GM12878 (cell line): Measurements from ENCODE around the gene KLHL3. TPM values are rescaled to one million over a fixed set of nuclear protein-coding genes. Genes with fewer than 3 reads are reported as not detected.

Source experiments
- ATAC-seq: fragments of 200-7000 bp; cut with Tn5 transposase; 3 replicates; pipeline ENCODE4 v1.9.1; 2020; ENCODE audit warnings: mild to moderate bottlenecking, moderate library complexity
- BruUV-seq: library from RNA; stranded (reverse); fragments of 400-500 nt; replicated peaks from 2 replicates; lab custom pipeline; 2021; lab: Mats Ljungman, UMichigan
- CTCF ChIA-PET: fragments of 300-600 bp; sonication (Branson Sonifier 250); formaldehyde crosslinking; extraction: SDS; loops from one replicate; lab custom pipeline; 2021; ENCODE audit warnings: inconsistent platforms; lab: Yijun Ruan, JAX
- POLR2A ChIA-PET: fragments of 350-600 bp; formaldehyde crosslinking; extraction: SDS; loops from one replicate; lab custom pipeline; 2021; ENCODE audit warnings: inconsistent platforms; lab: Charles Lee
- RAD21 ChIA-PET: fragments of 300-600 bp; sonication (Branson Sonifier 250); formaldehyde crosslinking; loops from one replicate; lab custom pipeline; 2023; ENCODE audit warnings: antibody characterized with exemption; ENCODE audit not compliant: unreplicated experiment; lab: Charles Lee
- SMC1A ChIA-PET: fragments of 300-600 bp; sonication (Branson Sonifier 250); formaldehyde crosslinking; loops from one replicate; lab custom pipeline; 2023; ENCODE audit not compliant: unreplicated experiment, uncharacterized antibody; lab: Charles Lee
- DNase-seq: peaks from one replicate; pipeline ENCODE4 v3.0.0-alpha.2; 2011; ENCODE audit warnings: low read depth, low spot score
- FAIRE-seq: peaks from 3 replicates; lab custom pipeline; 2011; peaks lifted over from hg19 to GRCh38; lab: Jason Lieb, UNC
- H2AFZ ChIP-seq: 2 replicates; pipeline ENCODE4 v1.6.0; 2011; ENCODE audit warnings: low read depth, low read length, control low read depth; ENCODE audit not compliant: control insufficient read depth
- H3K27ac ChIP-seq: 2 replicates; pipeline ENCODE4 v1.5.1; 2011; ENCODE audit warnings: control low read depth; ENCODE audit not compliant: control insufficient read depth, insufficient read depth
- H3K27me3 ChIP-seq, 2 experiments: replicated peaks in 1 of 2; 2 replicates each; pipeline versions ENCODE4 v1.6.0 to v1.6.1; 2011; ENCODE audit warnings: low read length in 1 of 2; ENCODE audit not compliant: control insufficient read depth in 2 of 2, insufficient read depth in 2 of 2
- H3K36me3 ChIP-seq, 2 experiments: 2 replicates each; pipeline ENCODE4 v1.5.1; 2011; ENCODE audit warnings: low read length in 1 of 2; ENCODE audit not compliant: control insufficient read depth in 2 of 2, insufficient read depth in 2 of 2
- H3K4me1 ChIP-seq: 2 replicates; pipeline ENCODE4 v1.6.1; 2011; ENCODE audit warnings: mild to moderate bottlenecking, low read length, moderate library complexity, mixed read lengths; ENCODE audit not compliant: control insufficient read depth, insufficient read depth
- H3K4me2 ChIP-seq: 2 replicates; pipeline ENCODE4 v1.6.0; 2011; ENCODE audit warnings: control low read depth; ENCODE audit not compliant: control insufficient read depth, insufficient read depth
- H3K4me3 ChIP-seq: fragments of 200-600 bp; sonication (generic); 2 replicates; pipeline ENCODE4 v1.5.1; 2016
- H3K79me2 ChIP-seq: 2 replicates; pipeline ENCODE4 v1.6.0; 2011; ENCODE audit warnings: low read length; ENCODE audit not compliant: control insufficient read depth, insufficient read depth
- H3K9ac ChIP-seq: 2 replicates; pipeline ENCODE4 v1.8.0; 2011; ENCODE audit warnings: low read length, control low read depth, mixed read lengths; ENCODE audit not compliant: control insufficient read depth, insufficient read depth
- H3K9me3 ChIP-seq: replicated peaks from 3 replicates; pipeline ENCODE4 v1.5.1; 2011; ENCODE audit warnings: mild to moderate bottlenecking, low read length; ENCODE audit not compliant: control insufficient read depth, insufficient read depth
- H4K20me1 ChIP-seq: 2 replicates; pipeline ENCODE4 v1.6.0; 2011; ENCODE audit not compliant: control insufficient read depth, insufficient read depth
- CREB1 ChIP-seq: IDR thresholded peaks from 2 replicates; pipeline ENCODE4 v1.6.1; 2012; ENCODE audit warnings: low read depth, mild to moderate bottlenecking, inconsistent platforms
- HDAC6 ChIP-seq: fragments of 200-600 bp; sonication (generic); IDR thresholded peaks from one replicate; pipeline ENCODE4 v1.8.0; 2017; ENCODE audit warnings: antibody characterized with exemption; ENCODE audit not compliant: unreplicated experiment
- NFYA ChIP-seq: IDR thresholded peaks from 2 replicates; pipeline ENCODE4 v1.6.1; 2011; ENCODE audit warnings: low read depth, mild to moderate bottlenecking, low read length, improper control_type of control experiment, borderline replicate concordance
- PAX8 ChIP-seq: fragments of 450-650 bp; IDR thresholded peaks from 2 replicates; pipeline ENCODE4 v1.6.1; 2017; ENCODE audit warnings: mild to moderate bottlenecking, moderate library complexity
- PML ChIP-seq: IDR thresholded peaks from 2 replicates; pipeline ENCODE4 v1.6.1; 2012; ENCODE audit warnings: low read length, inconsistent platforms
- SIN3A ChIP-seq: IDR thresholded peaks from 2 replicates; pipeline ENCODE4 v1.6.1; 2012; ENCODE audit warnings: low read depth, low read length, improper control_type of control experiment
- SMARCA5 ChIP-seq: fragments of 450-650 bp; IDR thresholded peaks from 2 replicates; pipeline ENCODE4 v1.6.1; 2017; ENCODE audit warnings: mild to moderate bottlenecking
- SPI1 ChIP-seq: IDR thresholded peaks from 2 replicates; pipeline ENCODE4 v1.6.1; 2011; ENCODE audit warnings: low read depth, mild to moderate bottlenecking, low read length, moderate library complexity, borderline replicate concordance; ENCODE audit not compliant: insufficient read depth
- TAF1 ChIP-seq: IDR thresholded peaks from 2 replicates; pipeline ENCODE4 v1.6.1; 2011; ENCODE audit warnings: mild to moderate bottlenecking, low read depth, low read length, borderline replicate concordance
- TCF12 ChIP-seq: IDR thresholded peaks from 2 replicates; pipeline ENCODE4 v1.6.1; 2011; ENCODE audit warnings: low read depth, mild to moderate bottlenecking, low read length
- ZBED1 ChIP-seq: IDR thresholded peaks from 2 replicates; pipeline ENCODE4 v1.6.1; 2016; ENCODE audit warnings: borderline replicate concordance
- WGBS: methylation state at CpG from one replicate; pipeline ENCODE4 v1.1.6; 2016; ENCODE audit warnings: low lambda C conversion rate; ENCODE audit not compliant: insufficient replicate concordance, insufficient coverage; ENCODE audit errors: missing lambda C conversion rate; 5-methylcytosine and 5-hydroxymethylcytosine counted together
- in situ Hi-C: fragments of 300-500 bp; cut with MboI; formaldehyde crosslinking; loops from 9 replicates; pipeline ENCODE4 v1.14.3; 2018; ENCODE audit warnings: mixed read lengths
- intact Hi-C: fragments of 100-400 bp; cut with micrococcal nuclease; formaldehyde crosslinking; loops from one replicate; pipeline ENCODE4 v1.14.2; 2022; ENCODE audit not compliant: unreplicated experiment
- polyA plus RNA-seq, 11 experiments: library from polyadenylated mRNA; depleted of rRNA in 4 of 11; unstranded in 6 of 11; stranded (reverse) in 5 of 11; fragments of >200 nt; fragmentation: Nextera tagmentation in 4 of 11; fragmentation: Illumina TruSeq in 1 of 11; extraction: Ambion mirVana in 4 of 11; extraction: Trizol in 1 of 11; gene quantifications; 1 replicate in 1 of 11; 2 replicates in 10 of 11; pipeline versions ENCODE4 v1.2.1 to v1.2.3, GENCODE V29; 2011 to 2016; ENCODE audit warnings: inconsistent platforms in 2 of 11, missing spikeins in 2 of 11, low read depth in 1 of 11
- total RNA-seq, 4 experiments: library from RNA; depleted of rRNA in 3 of 4; stranded (reverse); fragments of >200 nt in 3 of 4; fragmentation: Illumina TruSeq in 1 of 4; extraction: Trizol in 1 of 4; gene quantifications; 2 replicates each; pipeline versions ENCODE4 v1.2.1 to v1.2.3, GENCODE V29; 2013 to 2021
- TF ChIP-seq, protein P1 (sequence below): fragments of 450-650 bp; IDR thresholded peaks from 2 replicates; pipeline ENCODE4 v1.6.1; 2018; ENCODE audit warnings: mild to moderate bottlenecking, low read depth, moderate library complexity; ENCODE audit not compliant: partially characterized antibody
- TF ChIP-seq, protein P2 (sequence below): fragments of 450-650 bp; formaldehyde crosslinking; IDR thresholded peaks from 2 replicates; pipeline ENCODE4 v1.5.0; 2022; ENCODE audit warnings: mild to moderate bottlenecking, missing genetic modification characterization

Gene KLHL3
- total and polyA plus RNA-seq, 10 of the 15 experiments (the other 5 are each of a cell fraction or from before 2014, with no cell fraction given), result 1.7 to 11.7 (median 5.6) TPM

DNA sequence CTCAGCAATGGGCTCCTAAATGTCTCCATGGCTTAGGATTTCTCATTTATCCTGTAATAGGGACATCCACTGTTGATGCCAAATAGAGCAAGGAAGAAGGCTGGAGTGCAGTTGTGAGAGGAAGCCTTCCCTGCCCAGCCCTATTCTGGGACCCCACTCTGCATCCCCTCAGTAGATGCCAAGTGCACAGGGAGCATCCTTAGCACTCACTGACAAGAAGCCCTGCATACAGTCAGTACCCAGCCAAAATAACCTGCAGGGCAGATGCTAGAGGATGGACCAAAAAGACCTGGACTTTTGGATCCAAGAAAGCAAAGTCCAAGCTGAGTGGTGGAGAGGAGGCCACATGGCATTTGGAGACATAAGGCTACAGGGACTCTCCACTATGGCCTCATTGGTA, 123.3 kb downstream of the KLHL3 start:
- H2AFZ ChIP-seq, result no peak overlapping the region
- H3K27ac ChIP-seq, result no peak overlapping the region
- SMC1A ChIA-PET, result no interaction called here
- H3K79me2 ChIP-seq, result no peaks in the 10 kb centered on the region
- in situ Hi-C loops, result no loop called here
- no peaks in the 10 kb centered on the region for H4K20me1 ChIP-seq
- no peaks in the 10 kb centered on the region for H3K4me1 ChIP-seq
- TF ChIP-seq PML (no peak), SPI1 (no peak)
- ATAC-seq (no peak), FAIRE-seq (no peak), DNase-seq (no peak)
- POLR2A ChIA-PET, result no interaction called here
- H3K36me3 ChIP-seq, result no peaks in the 10 kb centered on the region
- H3K9me3 ChIP-seq, result no peaks in the 10 kb centered on the region
- CTCF ChIA-PET, result interaction anchor here (0.8 kb wide), 1 partner anchor 90 kb away, joined by 3 read pairs; no protein-coding TSS in a partner anchor
- H3K4me2 ChIP-seq, result no peak overlapping the region
- H3K9ac ChIP-seq, result no peak overlapping the region
- BruUV-seq, result no TSS peak
- H3K27me3 ChIP-seq, result peaks cover 0 to 1% of the 10 kb centered on the region in 2 experiments; a peak in 1 of 4 replicates
- RAD21 ChIA-PET, result no interaction called here
- intact Hi-C loops, result no loop called here
- no peak overlapping the region for H3K4me3 ChIP-seq

DNA sequence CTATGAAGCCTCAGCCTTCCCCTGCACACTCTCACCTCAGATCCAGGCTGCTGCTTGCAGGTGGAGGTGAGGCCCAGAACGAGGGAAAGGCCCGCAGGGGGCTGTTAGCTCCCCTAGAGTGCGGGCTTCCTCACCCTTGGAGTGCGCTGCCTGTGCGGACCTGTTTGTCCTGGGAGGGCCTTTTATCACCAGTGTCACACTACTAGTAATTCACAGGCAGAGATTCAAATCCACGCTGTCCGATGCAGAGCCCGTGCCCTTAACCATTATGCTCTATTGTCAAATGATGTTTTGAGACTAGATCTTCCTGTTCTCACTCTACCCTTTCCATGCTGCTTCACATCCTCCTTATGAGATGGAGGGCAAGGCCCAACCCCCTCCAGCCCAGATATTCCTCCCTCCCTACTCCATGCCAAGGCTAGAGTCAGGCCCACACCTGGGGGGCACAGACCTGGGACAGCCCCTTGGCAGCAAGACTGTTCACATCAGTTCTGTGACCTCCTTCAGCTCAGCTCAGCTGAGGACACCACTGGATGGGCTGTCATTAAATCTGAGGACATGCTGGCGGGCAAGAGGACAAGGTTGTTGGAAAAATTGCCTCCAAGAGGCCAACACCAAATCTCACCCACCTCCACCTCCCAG, 124.0 kb downstream of the KLHL3 start:
- WGBS, result 56% methylated on average over 9 of the region's 9 CpGs
- Histone ChIP-seq H3K36me3 (no peaks in the 10 kb centered on the region), H3K4me1 (no peaks in the 10 kb centered on the region), H3K9me3 (no peaks in the 10 kb centered on the region), H3K4me2 (no peak overlapping the region), H3K79me2 (no peaks in the 10 kb centered on the region), H3K4me3 (no peak overlapping the region), H3K9ac (no peak overlapping the region), H3K27ac (no peak overlapping the region), H2AFZ (no peak overlapping the region), H3K27me3 (peaks cover 0 to 1% of the 10 kb centered on the region in 2 experiments; a peak in 1 of 4 replicates), H4K20me1 (no peaks in the 10 kb centered on the region)
- POLR2A ChIA-PET, result no interaction called here
- no peak for FAIRE-seq
- SMC1A ChIA-PET, result interaction anchor here (0.5 kb wide), 1 partner anchor 15 kb away, joined by 3 read pairs; no protein-coding TSS in a partner anchor
- in situ Hi-C loops (no loop called here), intact Hi-C loops (no loop called here)
- no peak for DNase-seq
- CTCF ChIA-PET, result no interaction called here
- ATAC-seq, result no peak
- RAD21 ChIA-PET, result no interaction called here
- BruUV-seq, result no TSS peak
- TF ChIP-seq PAX8, result no peak
- TF ChIP-seq NFYA, result no peak
- TF ChIP-seq TCF12, result no peak
- no peak for TF ChIP-seq SIN3A
- TF ChIP-seq, protein P1, sequence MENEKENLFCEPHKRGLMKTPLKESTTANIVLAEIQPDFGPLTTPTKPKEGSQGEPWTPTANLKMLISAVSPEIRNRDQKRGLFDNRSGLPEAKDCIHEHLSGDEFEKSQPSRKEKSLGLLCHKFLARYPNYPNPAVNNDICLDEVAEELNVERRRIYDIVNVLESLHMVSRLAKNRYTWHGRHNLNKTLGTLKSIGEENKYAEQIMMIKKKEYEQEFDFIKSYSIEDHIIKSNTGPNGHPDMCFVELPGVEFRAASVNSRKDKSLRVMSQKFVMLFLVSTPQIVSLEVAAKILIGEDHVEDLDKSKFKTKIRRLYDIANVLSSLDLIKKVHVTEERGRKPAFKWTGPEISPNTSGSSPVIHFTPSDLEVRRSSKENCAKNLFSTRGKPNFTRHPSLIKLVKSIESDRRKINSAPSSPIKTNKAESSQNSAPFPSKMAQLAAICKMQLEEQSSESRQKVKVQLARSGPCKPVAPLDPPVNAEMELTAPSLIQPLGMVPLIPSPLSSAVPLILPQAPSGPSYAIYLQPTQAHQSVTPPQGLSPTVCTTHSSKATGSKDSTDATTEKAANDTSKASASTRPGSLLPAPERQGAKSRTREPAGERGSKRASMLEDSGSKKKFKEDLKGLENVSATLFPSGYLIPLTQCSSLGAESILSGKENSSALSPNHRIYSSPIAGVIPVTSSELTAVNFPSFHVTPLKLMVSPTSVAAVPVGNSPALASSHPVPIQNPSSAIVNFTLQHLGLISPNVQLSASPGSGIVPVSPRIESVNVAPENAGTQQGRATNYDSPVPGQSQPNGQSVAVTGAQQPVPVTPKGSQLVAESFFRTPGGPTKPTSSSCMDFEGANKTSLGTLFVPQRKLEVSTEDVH, result no peak
- no peak for TF ChIP-seq CREB1
- TF ChIP-seq, protein P2, sequence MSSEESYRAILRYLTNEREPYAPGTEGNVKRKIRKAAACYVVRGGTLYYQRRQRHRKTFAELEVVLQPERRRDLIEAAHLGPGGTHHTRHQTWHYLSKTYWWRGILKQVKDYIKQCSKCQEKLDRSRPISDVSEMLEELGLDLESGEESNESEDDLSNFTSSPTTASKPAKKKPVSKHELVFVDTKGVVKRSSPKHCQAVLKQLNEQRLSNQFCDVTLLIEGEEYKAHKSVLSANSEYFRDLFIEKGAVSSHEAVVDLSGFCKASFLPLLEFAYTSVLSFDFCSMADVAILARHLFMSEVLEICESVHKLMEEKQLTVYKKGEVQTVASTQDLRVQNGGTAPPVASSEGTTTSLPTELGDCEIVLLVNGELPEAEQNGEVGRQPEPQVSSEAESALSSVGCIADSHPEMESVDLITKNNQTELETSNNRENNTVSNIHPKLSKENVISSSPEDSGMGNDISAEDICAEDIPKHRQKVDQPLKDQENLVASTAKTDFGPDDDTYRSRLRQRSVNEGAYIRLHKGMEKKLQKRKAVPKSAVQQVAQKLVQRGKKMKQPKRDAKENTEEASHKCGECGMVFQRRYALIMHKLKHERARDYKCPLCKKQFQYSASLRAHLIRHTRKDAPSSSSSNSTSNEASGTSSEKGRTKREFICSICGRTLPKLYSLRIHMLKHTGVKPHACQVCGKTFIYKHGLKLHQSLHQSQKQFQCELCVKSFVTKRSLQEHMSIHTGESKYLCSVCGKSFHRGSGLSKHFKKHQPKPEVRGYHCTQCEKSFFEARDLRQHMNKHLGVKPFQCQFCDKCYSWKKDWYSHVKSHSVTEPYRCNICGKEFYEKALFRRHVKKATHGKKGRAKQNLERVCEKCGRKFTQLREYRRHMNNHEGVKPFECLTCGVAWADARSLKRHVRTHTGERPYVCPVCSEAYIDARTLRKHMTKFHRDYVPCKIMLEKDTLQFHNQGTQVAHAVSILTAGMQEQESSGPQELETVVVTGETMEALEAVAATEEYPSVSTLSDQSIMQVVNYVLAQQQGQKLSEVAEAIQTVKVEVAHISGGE (CRISPR knock-in tag), result no peak
- TF ChIP-seq HDAC6, result no peak
- no peak for TF ChIP-seq SMARCA5
- no peak for TF ChIP-seq ZBED1
- TF ChIP-seq TAF1, result no peak
